Fibroblast of the conjunctiva (primary cell): Measurements from ENCODE around the gene CALCOCO1.

Experiments used
- DNase-seq: peaks from one replicate; pipeline ENCODE4 v3.0.0-alpha.2; 2010; ENCODE audit warnings: low read depth

CALCOCO1 gene

GRCh38 chr12:53660041-53660440 lies 67.2 kb downstream of the CALCOCO1 start:
- peak; percentile 53 for DNase-seq

GRCh38 chr12:53659571-53659981 lies 67.7 kb downstream of the CALCOCO1 start:
- DNase-seq: peak; percentile 36

GRCh38 chr12:53659011-53659551 lies 68.2 kb downstream of the CALCOCO1 start:
- DNase-seq: peak; percentile 85
